ENCODE results near the gene MAPK4.

DNA sequence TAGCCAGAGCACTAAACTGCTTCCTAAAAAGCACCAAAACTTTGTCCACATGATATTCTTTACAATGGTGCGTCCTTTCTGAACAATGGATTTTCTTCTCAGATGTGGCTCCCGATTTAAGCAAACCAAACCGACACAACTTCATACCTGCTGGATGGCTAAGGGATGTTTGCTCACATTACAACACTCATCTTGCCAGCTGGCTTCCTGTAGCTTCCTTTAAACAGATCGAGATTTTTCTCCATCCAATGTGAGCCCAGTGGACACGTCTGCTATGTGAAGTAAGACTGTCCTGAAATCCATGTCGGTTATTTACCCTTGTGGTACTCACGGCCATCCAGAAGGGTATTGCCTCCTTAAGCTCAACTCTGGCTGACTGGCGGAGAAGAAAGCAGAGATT is 126.5 kb downstream of the MAPK4 start:
- TF ChIP-seq, protein P1, sequence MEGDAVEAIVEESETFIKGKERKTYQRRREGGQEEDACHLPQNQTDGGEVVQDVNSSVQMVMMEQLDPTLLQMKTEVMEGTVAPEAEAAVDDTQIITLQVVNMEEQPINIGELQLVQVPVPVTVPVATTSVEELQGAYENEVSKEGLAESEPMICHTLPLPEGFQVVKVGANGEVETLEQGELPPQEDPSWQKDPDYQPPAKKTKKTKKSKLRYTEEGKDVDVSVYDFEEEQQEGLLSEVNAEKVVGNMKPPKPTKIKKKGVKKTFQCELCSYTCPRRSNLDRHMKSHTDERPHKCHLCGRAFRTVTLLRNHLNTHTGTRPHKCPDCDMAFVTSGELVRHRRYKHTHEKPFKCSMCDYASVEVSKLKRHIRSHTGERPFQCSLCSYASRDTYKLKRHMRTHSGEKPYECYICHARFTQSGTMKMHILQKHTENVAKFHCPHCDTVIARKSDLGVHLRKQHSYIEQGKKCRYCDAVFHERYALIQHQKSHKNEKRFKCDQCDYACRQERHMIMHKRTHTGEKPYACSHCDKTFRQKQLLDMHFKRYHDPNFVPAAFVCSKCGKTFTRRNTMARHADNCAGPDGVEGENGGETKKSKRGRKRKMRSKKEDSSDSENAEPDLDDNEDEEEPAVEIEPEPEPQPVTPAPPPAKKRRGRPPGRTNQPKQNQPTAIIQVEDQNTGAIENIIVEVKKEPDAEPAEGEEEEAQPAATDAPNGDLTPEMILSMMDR (IDR thresholded peaks at IDR 0.05): no peak
- TF ChIP-seq POLR2A (IDR thresholded peaks at IDR 0.05): no peak

Measured in upper lobe of left lung (tissue), 4 donors.